HG03064 (cell line): ENCODE results near the gene GTF2IRD1.

ENCODE experiments used
- ATAC-seq: cut with Tn5 transposase; IDR thresholded peaks from one replicate; pipeline ENCODE4 v1.9.1; 2021; ENCODE audit warnings: low read depth; ENCODE audit not compliant: unreplicated experiment

The GTF2IRD1 gene

GRCh38 chr7:74583630-74584029, 129.9 kb downstream of the GTF2IRD1 start:
- ATAC-seq = no peak

- no peak for ATAC-seq
These were observed 130.7 kb downstream of the GTF2IRD1 start for GRCh38 chr7:74584160-74584954.

GRCh38 chr7:74585844-74586243, 132.1 kb downstream of the GTF2IRD1 start:
- no peak for ATAC-seq

- no peak for ATAC-seq
These were observed 132.8 kb downstream of the GTF2IRD1 start for GRCh38 chr7:74586258-74587175.

GRCh38 chr7:74587435-74588126, 133.9 kb downstream of the GTF2IRD1 start:
- ATAC-seq = peak; percentile 76

- no peak for ATAC-seq
These were observed 137.1 kb downstream of the GTF2IRD1 start for GRCh38 chr7:74590813-74591212.

- no peak for ATAC-seq
These were observed 144.9 kb downstream of the GTF2IRD1 start for GRCh38 chr7:74598558-74598957.

GRCh38 chr7:74599244-74599643, 145.5 kb downstream of the GTF2IRD1 start:
- ATAC-seq = no peak

GRCh38 chr7:74604326-74605020, 150.8 kb downstream of the GTF2IRD1 start:
- no peak for ATAC-seq

GRCh38 chr7:74606101-74606908, 152.6 kb downstream of the GTF2IRD1 start:
- no peak for ATAC-seq

GRCh38 chr7:74606909-74607510, 153.3 kb downstream of the GTF2IRD1 start:
- no peak for ATAC-seq

- ATAC-seq = no peak
These were observed 158.5 kb downstream of the GTF2IRD1 start for GRCh38 chr7:74612015-74612829.

GRCh38 chr7:74615933-74616780, 162.5 kb downstream of the GTF2IRD1 start:
- ATAC-seq = no peak

- no peak for ATAC-seq
These were observed 163.6 kb downstream of the GTF2IRD1 start for GRCh38 chr7:74617180-74617744.

GRCh38 chr7:74619235-74619860, 165.6 kb downstream of the GTF2IRD1 start:
- ATAC-seq = no peak

GRCh38 chr7:74622228-74622749, 168.6 kb downstream of the GTF2IRD1 start:
- no peak for ATAC-seq
